Subcutaneous abdominal adipose tissue (tissue), 5 donors: ENCODE measurements around the gene RHBDD2.
"Not testable (repeated sequence)": the region's sequence is repeated elsewhere in the genome, so short reads cannot be mapped to it uniquely, and the experiment has no call there.

Source experiments
- H3K27ac ChIP-seq: one replicate; pipeline ENCODE4 v1.7.0; 2013; ENCODE audit warnings: low read depth, mild to moderate bottlenecking, inconsistent platforms, low read length, moderate library complexity
- H3K27me3 ChIP-seq, 5 donors: one replicate each; pipeline ENCODE4 v1.7.0; 2013; ENCODE audit warnings: low read length in 5 of 5, inconsistent platforms in 1 of 5; ENCODE audit not compliant: control insufficient read depth in 5 of 5, insufficient read depth in 4 of 5
- H3K36me3 ChIP-seq, 5 donors: one replicate each; pipeline ENCODE4 v1.7.0; 2013; ENCODE audit warnings: low read length in 5 of 5; ENCODE audit not compliant: control insufficient read depth in 5 of 5, insufficient read depth in 5 of 5
- H3K4me1 ChIP-seq, 5 donors: one replicate each; pipeline ENCODE4 v1.7.0; 2013; ENCODE audit warnings: low read length in 5 of 5, mild to moderate bottlenecking in 3 of 5, moderate library complexity in 1 of 5; ENCODE audit not compliant: control insufficient read depth in 5 of 5, insufficient read depth in 5 of 5
- H3K4me3 ChIP-seq, 5 donors: one replicate each; pipeline ENCODE4 v1.7.0; 2013; ENCODE audit warnings: low read length in 5 of 5, low read depth in 1 of 5
- H3K9ac ChIP-seq, 5 donors: one replicate each; pipeline ENCODE4 v1.7.0; 2013; ENCODE audit warnings: low read length in 5 of 5, mild to moderate bottlenecking in 4 of 5, moderate library complexity in 3 of 5
- H3K9me3 ChIP-seq, 5 donors: one replicate each; pipeline ENCODE4 v1.7.0; 2013; ENCODE audit warnings: low read length in 5 of 5; ENCODE audit not compliant: control insufficient read depth in 5 of 5
- donor health status: healthy.
- donor health status: healthy.
- donor health status: healthy.
- donor health status: healthy.
- donor health status: healthy.

Gene RHBDD2

DNA sequence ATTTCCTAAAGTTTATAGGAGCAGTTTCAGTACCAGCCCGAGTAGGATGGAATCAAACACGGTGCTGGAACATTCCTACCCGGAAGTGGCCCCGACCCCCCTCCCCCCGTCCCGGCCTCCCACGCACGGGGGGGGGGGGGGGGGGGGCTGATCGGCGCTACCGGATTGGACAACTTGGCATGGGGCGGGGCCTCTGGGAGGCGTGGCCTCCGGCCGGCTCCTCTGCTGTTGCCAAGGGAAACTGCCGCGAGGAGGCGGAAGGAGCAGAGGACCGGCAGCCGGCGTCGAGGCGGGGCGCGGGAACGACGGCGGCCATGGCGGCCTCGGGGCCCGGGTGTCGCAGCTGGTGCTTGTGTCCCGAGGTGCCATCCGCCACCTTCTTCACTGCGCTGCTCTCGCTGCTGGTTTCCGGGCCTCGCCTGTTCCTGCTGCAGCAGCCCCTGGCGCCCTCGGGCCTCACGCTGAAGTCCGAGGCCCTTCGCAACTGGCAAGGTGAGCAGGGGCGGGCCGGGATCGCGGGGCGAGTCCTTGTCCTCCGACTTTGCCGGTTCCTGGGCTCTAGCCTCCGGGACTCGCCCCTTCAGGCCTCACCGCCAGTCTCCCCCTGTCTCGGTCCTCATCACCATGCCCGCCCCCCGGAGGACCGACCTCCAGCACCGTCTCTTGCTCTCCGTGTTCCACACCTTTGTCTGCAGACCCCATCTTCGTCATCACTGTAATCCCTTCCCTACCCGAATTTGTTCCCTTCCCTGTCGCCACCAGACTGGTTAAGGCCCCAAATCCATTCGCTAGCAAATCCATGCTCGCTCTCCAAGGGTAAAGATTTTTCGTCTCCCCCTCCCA, at the start of gene RHBDD2:
TSS of gene RHBDD2 (plus strand) at position 266 of the 843 bp plus-strand sequence. CDS start at position 315, 49 bp downstream.
- H3K27me3 ChIP-seq: no peaks in the 10 kb centered on the region

DNA sequence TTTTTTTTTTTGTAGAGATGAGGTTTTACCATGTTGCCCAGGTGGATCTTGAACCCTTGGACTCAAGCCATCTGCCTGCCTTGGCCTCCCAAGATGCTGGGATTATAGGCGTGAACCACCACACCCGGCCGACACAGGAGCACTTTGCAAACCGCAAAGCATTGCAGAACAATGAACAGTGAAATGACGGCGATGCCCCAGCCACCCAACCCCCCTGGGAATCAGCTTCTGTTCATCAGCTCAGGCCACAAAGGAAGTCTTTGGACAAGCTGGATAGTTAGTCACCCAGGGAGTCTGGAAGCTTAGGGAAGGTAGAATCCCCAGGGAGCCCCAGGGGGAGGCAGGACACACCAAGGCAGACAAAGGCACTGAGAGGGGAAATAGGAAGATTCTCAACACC, 49.2 kb upstream of the RHBDD2 start:
- not testable (repeated sequence) for H3K9ac ChIP-seq, H3K4me3 ChIP-seq, H3K27me3 ChIP-seq, H3K36me3 ChIP-seq, H3K9me3 ChIP-seq, H3K4me1 ChIP-seq, H3K27ac ChIP-seq

More for the DNA sequence above, at the start of gene RHBDD2:
- Histone ChIP-seq H3K9ac (peak within 1 kb of the TSS; percentile 65 to 95 (median 88)), H3K27ac (peak within 1 kb of the TSS; percentile 91), H3K4me1 (peaks cover 6 to 36% (median 29%) of the 10 kb centered on the region in 5 donors), H3K4me3 (peak within 1 kb of the TSS; percentile 70 to 94 (median 89)), H3K9me3 (no peaks in the 10 kb centered on the region), H3K36me3 (peaks cover 0 to 27% (median 22%) of the 10 kb centered on the region in 5 donors)

- Histone ChIP-seq H3K9me3 (no peaks in the 10 kb centered on the region), H3K9ac (no peak overlapping the region), H3K27me3 (no peaks in the 10 kb centered on the region), H3K4me3 (no peak overlapping the region), H3K4me1 (peaks cover 0 to 2% (median 0%) of the 10 kb centered on the region in 5 donors), H3K36me3 (no peaks in the 10 kb centered on the region), H3K27ac (no peak overlapping the region)
These were observed 47.9 kb upstream of the RHBDD2 start for GRCh38 chr7:75830978-75831377.

- not testable (repeated sequence) for H3K9ac ChIP-seq, H3K4me1 ChIP-seq, H3K4me3 ChIP-seq, H3K27me3 ChIP-seq, H3K9me3 ChIP-seq, H3K27ac ChIP-seq, H3K36me3 ChIP-seq
These were observed 45.2 kb upstream of the RHBDD2 start for GRCh38 chr7:75833662-75834061.

DNA sequence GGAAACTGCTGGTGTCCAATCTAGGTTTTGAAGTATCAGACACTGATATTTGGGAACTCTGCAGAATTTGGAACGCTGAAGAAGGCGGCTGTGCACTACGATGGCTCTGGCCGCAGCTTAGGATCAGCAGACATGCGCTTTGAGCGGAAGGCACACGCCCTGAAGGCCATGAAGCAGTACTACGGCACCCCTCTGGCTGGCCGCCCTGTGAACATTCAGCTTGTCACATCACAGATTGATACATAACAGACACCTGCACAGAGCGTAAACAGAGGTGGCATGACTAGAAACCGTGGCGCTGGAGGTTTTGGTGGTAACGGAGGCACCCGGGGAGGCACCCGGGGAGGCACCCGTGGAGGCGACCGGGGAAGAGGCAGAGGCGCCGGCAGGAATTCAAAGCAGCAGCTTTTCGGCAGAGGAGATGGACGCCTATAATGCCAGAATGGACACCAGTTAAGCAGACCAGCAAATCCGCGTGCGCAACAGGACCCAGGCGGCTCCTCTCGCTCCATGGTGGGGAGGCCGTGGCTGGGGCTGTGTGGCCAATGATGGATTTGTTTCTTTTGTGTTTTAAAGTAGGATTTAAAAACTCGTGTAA, 43.0 kb upstream of the RHBDD2 start:
- H3K9ac ChIP-seq: no peak overlapping the region
- no peaks in the 10 kb centered on the region for H3K36me3 ChIP-seq
- H3K4me3 ChIP-seq: no peak overlapping the region
- H3K9me3 ChIP-seq: no peaks in the 10 kb centered on the region
- H3K27ac ChIP-seq: no peak overlapping the region
- no peaks in the 10 kb centered on the region for H3K27me3 ChIP-seq
- H3K4me1 ChIP-seq: no peaks in the 10 kb centered on the region

GRCh38 chr7:75836798-75837197, 42.0 kb upstream of the RHBDD2 start:
- Histone ChIP-seq H3K9me3 (no peaks in the 10 kb centered on the region), H3K27ac (no peak overlapping the region), H3K4me3 (no peak overlapping the region), H3K4me1 (peaks cover 0 to 8% (median 6%) of the 10 kb centered on the region in 5 donors), H3K9ac (no peak overlapping the region), H3K36me3 (no peaks in the 10 kb centered on the region), H3K27me3 (no peaks in the 10 kb centered on the region)

DNA sequence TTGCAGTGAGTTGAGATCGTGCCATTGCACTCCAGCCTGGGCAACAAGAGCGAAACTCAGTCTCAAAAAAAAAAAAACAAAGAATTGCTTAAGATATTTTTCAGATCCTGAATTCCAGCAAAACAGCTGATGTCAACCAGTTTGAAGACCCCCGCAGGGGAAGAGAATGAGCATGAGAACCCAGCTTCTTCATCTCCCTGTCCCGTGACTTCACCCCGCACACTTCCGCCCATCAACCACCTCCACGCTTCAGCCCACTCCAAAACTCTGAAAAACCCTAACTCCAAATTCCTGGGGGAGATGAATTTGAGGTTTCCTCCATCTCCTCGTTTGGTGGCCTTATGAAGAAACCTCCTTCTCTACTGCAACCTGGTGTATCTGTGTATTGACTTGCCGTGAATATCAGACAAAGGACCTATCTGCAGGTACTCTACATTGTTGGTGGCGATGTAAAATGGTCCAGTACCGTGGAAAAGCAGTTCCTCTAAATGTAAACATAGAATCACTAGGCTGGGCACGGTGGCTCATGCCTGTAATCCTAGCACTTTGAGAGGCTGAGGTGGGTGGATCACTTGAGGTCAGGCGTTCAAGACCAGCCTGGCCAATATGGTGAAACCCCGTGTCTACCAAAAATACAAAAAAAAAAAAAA, 40.4 kb upstream of the RHBDD2 start:
- H3K4me3 ChIP-seq, H3K9me3 ChIP-seq, H3K9ac ChIP-seq, H3K36me3 ChIP-seq, H3K27ac ChIP-seq, H3K27me3 ChIP-seq: not testable (repeated sequence)
- H3K4me1 ChIP-seq: peaks cover 0 to 20% (median 17%) of the 10 kb centered on the region in 5 donors

- Histone ChIP-seq H3K4me3 (no peak overlapping the region), H3K27ac (no peak overlapping the region), H3K9me3 (no peaks in the 10 kb centered on the region), H3K4me1 (peaks cover 0 to 20% (median 17%) of the 10 kb centered on the region in 5 donors), H3K9ac (no peak overlapping the region), H3K36me3 (no peaks in the 10 kb centered on the region), H3K27me3 (no peaks in the 10 kb centered on the region)
These were observed 38.8 kb upstream of the RHBDD2 start for GRCh38 chr7:75840029-75840428.

DNA sequence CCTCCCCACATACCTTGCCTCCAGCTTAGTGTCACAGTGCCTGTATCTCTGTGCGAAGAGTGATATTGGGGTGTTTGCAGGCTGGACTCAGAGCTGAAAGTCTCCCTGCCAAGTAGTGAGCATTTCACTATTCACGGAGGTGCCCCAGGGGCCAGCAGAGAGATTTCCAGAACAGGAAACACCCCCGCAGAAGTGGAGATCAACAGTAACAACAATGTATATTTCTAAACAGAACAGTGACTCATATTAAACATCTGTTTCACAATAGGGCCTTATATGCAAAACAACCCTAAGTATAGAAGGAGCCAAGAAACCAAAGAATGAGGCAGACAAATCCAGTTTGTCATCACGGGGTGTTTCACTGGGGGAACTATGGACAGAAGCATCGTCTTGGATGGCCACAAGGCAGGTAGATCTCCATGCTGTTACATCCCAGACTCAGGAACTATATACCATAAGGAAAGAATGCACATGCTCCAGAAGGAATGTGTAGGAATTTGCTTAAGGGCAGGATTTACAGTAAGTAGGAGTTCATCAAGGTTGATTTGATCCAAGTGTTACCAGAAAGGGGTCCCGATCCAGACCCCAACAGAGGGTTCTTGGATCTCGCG, 35.9 kb upstream of the RHBDD2 start:
- Histone ChIP-seq H3K27me3 (no peaks in the 10 kb centered on the region), H3K4me1 (peaks cover 0 to 20% (median 17%) of the 10 kb centered on the region in 5 donors), H3K4me3 (no peak overlapping the region), H3K27ac (no peak overlapping the region), H3K9ac (peak overlapping the region in 2 of 5 donors; percentile 1 to 40), H3K9me3 (no peaks in the 10 kb centered on the region), H3K36me3 (no peaks in the 10 kb centered on the region)
